A549 (cell line): ENCODE results near the gene ADCY2. TPM values are rescaled to one million over a fixed set of nuclear protein-coding genes. Genes with fewer than 3 reads are reported as not detected.

Experiments
- ATAC-seq, 2 experiments: fragments of 200-7000 bp in 1 of 2; fragments of >200 bp in 1 of 2; cut with Nextera tagmentation in 1 of 2; cut with Tn5 transposase in 1 of 2; 3 replicates each; pipeline versions ENCODE4 v1.8.0 to v1.9.1; 2018 to 2020; ENCODE audit warnings: mild to moderate bottlenecking in 1 of 2, moderate library complexity in 1 of 2
- CTCF ChIA-PET: fragments of 300-600 bp; sonication (Branson Sonifier 250); formaldehyde crosslinking; extraction: SDS; loops from one replicate; lab custom pipeline; 2021; ENCODE audit warnings: antibody characterized with exemption, inconsistent platforms; lab: Yijun Ruan, JAX
- POLR2A ChIA-PET: fragments of 350-600 bp; formaldehyde crosslinking; extraction: SDS; loops from one replicate; lab custom pipeline; 2021; ENCODE audit warnings: antibody characterized with exemption, inconsistent platforms; lab: Yijun Ruan, JAX
- DNase-seq, 2 experiments: peaks; one replicate each; pipeline versions ENCODE4 v3.0.0 to v3.0.0-alpha.2; 2011 to 2016; ENCODE audit warnings: low read depth in 1 of 2, low spot score in 1 of 2
- FAIRE-seq: peaks from 2 replicates; lab custom pipeline; 2011; peaks lifted over from hg19 to GRCh38; lab: Jason Lieb, UNC
- H3K27ac ChIP-seq, 2 experiments: fragments of >200 bp; sonication (Bioruptor Twin); formaldehyde crosslinking; 3 replicates each; pipeline ENCODE4 v1.5.1; 2016 to 2017
- H3K4me1 ChIP-seq: fragments of >200 bp; sonication (Bioruptor Twin); formaldehyde crosslinking; 3 replicates; pipeline ENCODE4 v1.6.1; 2016
- H3K4me2 ChIP-seq: fragments of >200 bp; sonication (Bioruptor Twin); formaldehyde crosslinking; 3 replicates; pipeline ENCODE4 v1.6.1; 2016
- H3K4me3 ChIP-seq: fragments of >200 bp; sonication (Bioruptor Twin); formaldehyde crosslinking; 3 replicates; pipeline ENCODE4 v1.5.1; 2016
- H3K9me3 ChIP-seq: fragments of >200 bp; sonication (Bioruptor Twin); formaldehyde crosslinking; 3 replicates; pipeline ENCODE4 v1.6.1; 2016
- ATOH8 ChIP-seq: fragments of 250-450 bp; sonication (Bioruptor Pico); IDR thresholded peaks from 2 replicates; pipeline ENCODE4 v1.5.0; 2020; ENCODE audit warnings: low read depth, mild to moderate bottlenecking, moderate library complexity
- BCL3 ChIP-seq: fragments of >200 bp; sonication (Bioruptor Twin); formaldehyde crosslinking; IDR thresholded peaks from 3 replicates; pipeline ENCODE4 v1.6.1; 2016
- CEBPB ChIP-seq, 2 experiments: fragments of >200 bp in 1 of 2; sonication (Bioruptor Twin) in 1 of 2; formaldehyde crosslinking in 1 of 2; IDR thresholded peaks; 2 replicates each; pipeline ENCODE4 v1.6.1; 2012 to 2016
- CHD2 ChIP-seq: fragments of 150-350 bp; IDR thresholded peaks from 2 replicates; pipeline ENCODE4 v1.6.1; 2014; ENCODE audit warnings: low read length; ENCODE audit not compliant: partially characterized antibody
- CTCF ChIP-seq: fragments of >200 bp; sonication (Bioruptor Twin); formaldehyde crosslinking; IDR thresholded peaks from 3 replicates; pipeline ENCODE4 v1.5.1; 2016
- ELK1 ChIP-seq: fragments of 150-350 bp; IDR thresholded peaks from 2 replicates; pipeline ENCODE4 v1.6.1; 2014; ENCODE audit warnings: low read depth, mild to moderate bottlenecking, low read length
- EP300 ChIP-seq, 2 experiments: fragments of >200 bp; sonication (Bioruptor Twin); formaldehyde crosslinking; IDR thresholded peaks; 2 replicates in 1 of 2; 3 replicates in 1 of 2; pipeline ENCODE4 v1.6.1; 2016 to 2017
- FOSB ChIP-seq: fragments of 250-450 bp; sonication (Bioruptor Pico); IDR thresholded peaks from 2 replicates; pipeline ENCODE4 v1.5.0; 2020; ENCODE audit warnings: mild to moderate bottlenecking, moderate library complexity
- FOSL2 ChIP-seq, 2 experiments: fragments of 450-650 bp in 1 of 2; fragments of >200 bp in 1 of 2; sonication (Bioruptor Twin) in 1 of 2; formaldehyde crosslinking; IDR thresholded peaks; 2 replicates each; pipeline versions ENCODE4 v1.5.0 to v1.6.1; 2016 to 2020; ENCODE audit warnings: mild to moderate bottlenecking in 1 of 2, moderate library complexity in 1 of 2
- HDAC2 ChIP-seq: fragments of 200-600 bp; sonication (generic); IDR thresholded peaks from 2 replicates; pipeline ENCODE4 v1.6.1; 2016
- HMGXB4 ChIP-seq: fragments of 250-450 bp; sonication (Bioruptor Pico); IDR thresholded peaks from 2 replicates; pipeline ENCODE4 v1.5.0; 2021; ENCODE audit warnings: mild to moderate bottlenecking, moderate library complexity, borderline replicate concordance
- JUN ChIP-seq, 2 experiments: fragments of >200 bp; sonication (Bioruptor Twin); formaldehyde crosslinking; IDR thresholded peaks; 2 replicates in 1 of 2; 3 replicates in 1 of 2; pipeline ENCODE4 v1.6.1; 2016 to 2017
- KDM5A ChIP-seq: fragments of 200-600 bp; sonication (generic); IDR thresholded peaks from 2 replicates; pipeline ENCODE4 v1.6.1; 2016; ENCODE audit warnings: antibody characterized with exemption, mild to moderate bottlenecking
- MAFK ChIP-seq: fragments of 450-650 bp; IDR thresholded peaks from 2 replicates; pipeline ENCODE4 v1.6.1; 2014; ENCODE audit not compliant: partially characterized antibody
- MAX ChIP-seq: IDR thresholded peaks from 2 replicates; pipeline ENCODE4 v1.6.1; 2012
- NPAS2 ChIP-seq: fragments of 250-450 bp; sonication (Bioruptor Pico); IDR thresholded peaks from 2 replicates; pipeline ENCODE4 v1.8.0; 2022; ENCODE audit warnings: mild to moderate bottlenecking, moderate library complexity, borderline replicate concordance
- NR3C1 ChIP-seq: fragments of >200 bp; sonication (Bioruptor Twin); formaldehyde crosslinking; IDR thresholded peaks from 3 replicates; pipeline ENCODE4 v1.6.1; 2017
- POLR2A ChIP-seq: IDR thresholded peaks from 2 replicates; pipeline ENCODE4 v1.6.1; 2012; ENCODE audit warnings: mild to moderate bottlenecking, low read length
- RAD21 ChIP-seq, 2 experiments: fragments of >200 bp in 1 of 2; sonication (Bioruptor Twin) in 1 of 2; formaldehyde crosslinking in 1 of 2; IDR thresholded peaks in 1 of 2; conservative IDR thresholded peaks in 1 of 2; 2 replicates in 1 of 2; 3 replicates in 1 of 2; pipeline ENCODE4 v1.6.1; 2012 to 2018; ENCODE audit warnings: inconsistent platforms in 1 of 2
- REST ChIP-seq: fragments of 200-600 bp; sonication (generic); IDR thresholded peaks from 2 replicates; pipeline ENCODE4 v1.6.1; 2016; ENCODE audit warnings: antibody characterized with exemption, mild to moderate bottlenecking, moderate library complexity
- RFX5 ChIP-seq: fragments of 450-650 bp; IDR thresholded peaks from 2 replicates; pipeline ENCODE4 v1.7.1; 2014; ENCODE audit warnings: antibody characterized with exemption, mild to moderate bottlenecking, moderate library complexity
- RNF2 ChIP-seq: fragments of 200-600 bp; sonication (generic); IDR thresholded peaks from 2 replicates; pipeline ENCODE4 v1.6.1; 2016; ENCODE audit warnings: low read depth, mild to moderate bottlenecking, antibody characterized with exemption, moderate library complexity, borderline replicate concordance
- TP53 ChIP-seq: fragments of 250-450 bp; sonication (Bioruptor Pico); IDR thresholded peaks from 2 replicates; pipeline ENCODE4 v1.5.0; 2021; ENCODE audit warnings: mild to moderate bottlenecking, moderate library complexity
- ZC3H11A ChIP-seq: fragments of 450-650 bp; IDR thresholded peaks from 2 replicates; pipeline ENCODE4 v1.6.1; 2014; ENCODE audit warnings: antibody characterized with exemption, mild to moderate bottlenecking
- ZNF302 ChIP-seq: fragments of 250-450 bp; sonication (Bioruptor Pico); IDR thresholded peaks from 2 replicates; pipeline ENCODE4 v1.9.0; 2021; ENCODE audit warnings: inconsistent platforms, mild to moderate bottlenecking, moderate library complexity
- ZSCAN20 ChIP-seq: fragments of 250-450 bp; sonication (Bioruptor Pico); IDR thresholded peaks from 2 replicates; pipeline ENCODE4 v1.8.0; 2022; ENCODE audit warnings: mild to moderate bottlenecking, moderate library complexity
- WGBS: methylation state at CpG from one replicate; pipeline ENCODE4 v1.1.6; 2017; ENCODE audit errors: missing lambda C conversion rate; 5-methylcytosine and 5-hydroxymethylcytosine counted together
- polyA plus RNA-seq, 4 experiments: library from polyadenylated mRNA; depleted of rRNA in 3 of 4; stranded (reverse); fragments of >200 nt; fragmentation: RNase III in 1 of 4; extraction: RNeasy Plus Mini Kit Qiagen cat#74134 plus additional on column Dnase treatment in 1 of 4; gene quantifications; 2 replicates in 3 of 4; 3 replicates in 1 of 4; pipeline ENCODE4 v1.2.3, GENCODE V29; 2011 to 2017

The ADCY2 gene
- polyA plus RNA-seq, 2 of the 4 experiments (the other 2 are of a cell fraction) = not detected

GRCh38 chr5:7548596-7548995 is 152.7 kb downstream of the ADCY2 start:
- no peak for TF ChIP-seq HMGXB4 (CRISPR knock-in tag)
- no peak for TF ChIP-seq HDAC2
- no peak for TF ChIP-seq MAFK
- TF ChIP-seq CTCF = no peak
- no peak for TF ChIP-seq CEBPB (IDR thresholded peaks at IDR 0.05)
- TF ChIP-seq ZNF302 (CRISPR knock-in tag) = no peak
- no peak for TF ChIP-seq TP53 (CRISPR knock-in tag)
- no peak for TF ChIP-seq NPAS2 (CRISPR knock-in tag)
- TF ChIP-seq JUN (IDR thresholded peaks at IDR 0.05) = no peak
- no peak for TF ChIP-seq NR3C1
- DNase-seq = no peak
- 1% methylated on average over 2 of the region's 2 CpGs for WGBS
- no peak for ATAC-seq
- ChIA-PET CTCF (no interaction called here), POLR2A (no interaction called here)
- Histone ChIP-seq H3K9me3 (no peaks in the 10 kb centered on the region), H3K4me2 (no peak overlapping the region), H3K4me3 (no peak overlapping the region), H3K27ac (no peak overlapping the region), H3K4me1 (no peaks in the 10 kb centered on the region)
- no peak for FAIRE-seq

- H3K27ac ChIP-seq = no peak overlapping the region
- no peak for FAIRE-seq
- WGBS = 11% methylated on average over 2 of the region's 2 CpGs
- H3K9me3 ChIP-seq = no peaks in the 10 kb centered on the region
- no peaks in the 10 kb centered on the region for H3K4me1 ChIP-seq
- no peak overlapping the region for H3K4me2 ChIP-seq
- TF ChIP-seq FOSB (CRISPR knock-in tag) = no peak
- TF ChIP-seq ZC3H11A = no peak
- no peak for TF ChIP-seq FOSL2 (IDR thresholded peaks at IDR 0.05)
- TF ChIP-seq FOSL2 (CRISPR knock-in tag; IDR thresholded peaks at IDR 0.05) = no peak
- no peak for TF ChIP-seq MAX
- TF ChIP-seq RAD21 (conservative IDR thresholded peaks at IDR 0.05 in 1 of 2, IDR thresholded peaks at IDR 0.05 in 1 of 2) = no peak
- no peak for TF ChIP-seq KDM5A
- no peak for TF ChIP-seq CHD2
- no peak for TF ChIP-seq RFX5
- no peak for TF ChIP-seq BCL3
- TF ChIP-seq POLR2A = no peak
- TF ChIP-seq EP300 (IDR thresholded peaks at IDR 0.05) = no peak
- no peak for TF ChIP-seq RNF2
- TF ChIP-seq JUN (IDR thresholded peaks at IDR 0.05) = no peak
- no peak for TF ChIP-seq ZSCAN20 (CRISPR knock-in tag)
- TF ChIP-seq NPAS2 (CRISPR knock-in tag) = no peak
- TF ChIP-seq ATOH8 (CRISPR knock-in tag) = no peak
- no peak for TF ChIP-seq ELK1
- TF ChIP-seq REST = no peak
- ChIA-PET POLR2A (no interaction called here), CTCF (no interaction called here)
- no peak for DNase-seq
- H3K4me3 ChIP-seq = no peak overlapping the region
- ATAC-seq = no peak
Measured at GRCh38 chr5:7565559-7565958, 169.6 kb downstream of the ADCY2 start.
